ENCODE results near the gene TDRD1.

GRCh38 chr10:114173921-114174694 is 5.0 kb upstream of the TDRD1 start, which contains the start of gene CCDC186:
- TF ChIP-seq EZH2 (IDR thresholded peaks at IDR 0.05; ENCODE audit: borderline replicate concordance, low read length) (no peak), CTCF (IDR thresholded peaks at IDR 0.05; ENCODE audit: low read length) (no peak)
